Measurements from ENCODE around the gene SPC24. TPM values are rescaled to one million over a fixed set of nuclear protein-coding genes. Genes with fewer than 3 reads are reported as not detected.

Gene SPC24
- total RNA-seq, 1 experiment from 2014 or later: 50.6 TPM

GRCh38 chr19:11198175-11198534 lies 42.6 kb upstream of the SPC24 start:
- TF ChIP-seq TCF7L2 (IDR thresholded peaks at IDR 0.05; ENCODE audit: low read depth, low read length) (no peak), POLR2AphosphoS5 (IDR thresholded peaks at IDR 0.05; ENCODE audit: low read depth, low read length) (no peak), REST (IDR thresholded peaks at IDR 0.05; ENCODE audit: insufficient read depth in 1 of 2, low read depth in 2 of 2, low read length in 1 of 2) (no peak), SIN3A (IDR thresholded peaks at IDR 0.05; ENCODE audit: borderline replicate concordance, insufficient read depth, low read depth, low read length) (no peak)
- TF ChIP-seq, protein P1, sequence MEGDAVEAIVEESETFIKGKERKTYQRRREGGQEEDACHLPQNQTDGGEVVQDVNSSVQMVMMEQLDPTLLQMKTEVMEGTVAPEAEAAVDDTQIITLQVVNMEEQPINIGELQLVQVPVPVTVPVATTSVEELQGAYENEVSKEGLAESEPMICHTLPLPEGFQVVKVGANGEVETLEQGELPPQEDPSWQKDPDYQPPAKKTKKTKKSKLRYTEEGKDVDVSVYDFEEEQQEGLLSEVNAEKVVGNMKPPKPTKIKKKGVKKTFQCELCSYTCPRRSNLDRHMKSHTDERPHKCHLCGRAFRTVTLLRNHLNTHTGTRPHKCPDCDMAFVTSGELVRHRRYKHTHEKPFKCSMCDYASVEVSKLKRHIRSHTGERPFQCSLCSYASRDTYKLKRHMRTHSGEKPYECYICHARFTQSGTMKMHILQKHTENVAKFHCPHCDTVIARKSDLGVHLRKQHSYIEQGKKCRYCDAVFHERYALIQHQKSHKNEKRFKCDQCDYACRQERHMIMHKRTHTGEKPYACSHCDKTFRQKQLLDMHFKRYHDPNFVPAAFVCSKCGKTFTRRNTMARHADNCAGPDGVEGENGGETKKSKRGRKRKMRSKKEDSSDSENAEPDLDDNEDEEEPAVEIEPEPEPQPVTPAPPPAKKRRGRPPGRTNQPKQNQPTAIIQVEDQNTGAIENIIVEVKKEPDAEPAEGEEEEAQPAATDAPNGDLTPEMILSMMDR (IDR thresholded peaks at IDR 0.05): no peak
- peak overlapping the region; percentile 44 to 73 for H3K4me3 ChIP-seq (ENCODE audit: low read depth in 2 of 2, low read length in 2 of 2)
- no peaks in the 10 kb centered on the region for H3K36me3 ChIP-seq (ENCODE audit: control insufficient read depth, insufficient read depth, low read length)
- intact Hi-C loops (cut with micrococcal nuclease; ENCODE audit: unreplicated experiment) (no loop called here), in situ Hi-C loops (cut with HindIII; ENCODE audit: low pct_unique_long_range_greater_than_20kb, low sequenced_read_pairs) (no loop called here)
- CTCF ChIA-PET: no interaction called here
- H3K4me1 ChIP-seq (ENCODE audit: control insufficient read depth, insufficient read depth, low read length): peaks cover 23% of the 10 kb centered on the region
- POLR2A ChIA-PET: no interaction called here
- no TSS peak for BruUV-seq (replicated peaks)
- no peaks in the 10 kb centered on the region for H3K27me3 ChIP-seq (ENCODE audit: control insufficient read depth, insufficient read depth, low read length)
- ATAC-seq (no peak), DNase-seq (ENCODE audit: low read depth, low spot score) (no peak)
- peak overlapping the region; percentile 82; the same call in 1 of the 2 replicates for H3K27ac ChIP-seq (ENCODE audit: low read length)
- no peaks in the 10 kb centered on the region for H3K9me3 ChIP-seq (ENCODE audit: control insufficient read depth, insufficient read depth, low read depth, low read length)

GRCh38 chr19:11197291-11198174 lies 42.0 kb upstream of the SPC24 start, which contains the start of gene KANK2:
KANK2 (minus strand) TSS chr19:11197545; CDS start chr19:11194511, 3,034 bp downstream.
- ChIA-PET POLR2A (no interaction called here), CTCF (no interaction called here)
- no peak for DNase-seq (ENCODE audit: low read depth, low spot score)
- no peaks in the 10 kb centered on the region for H3K27me3 ChIP-seq (ENCODE audit: control insufficient read depth, insufficient read depth, low read length)
- H3K4me1 ChIP-seq (ENCODE audit: control insufficient read depth, insufficient read depth, low read length): peaks cover 23% of the 10 kb centered on the region
- ATAC-seq: peak; percentile 92
- peak within 1 kb of the TSS; percentile 82 for H3K27ac ChIP-seq (ENCODE audit: low read length)
- H3K36me3 ChIP-seq (ENCODE audit: control insufficient read depth, insufficient read depth, low read length): no peaks in the 10 kb centered on the region
- intact Hi-C loops (cut with micrococcal nuclease; ENCODE audit: unreplicated experiment) (no loop called here), in situ Hi-C loops (cut with HindIII; ENCODE audit: low pct_unique_long_range_greater_than_20kb, low sequenced_read_pairs) (no loop called here)
- peak within 1 kb of the TSS; percentile 66 to 73 for H3K4me3 ChIP-seq (ENCODE audit: low read depth in 2 of 2, low read length in 2 of 2)
- H3K9me3 ChIP-seq (ENCODE audit: control insufficient read depth, insufficient read depth, low read depth, low read length): no peaks in the 10 kb centered on the region
- no TSS peak for BruUV-seq (replicated peaks)
- TF ChIP-seq, protein P1 (IDR thresholded peaks at IDR 0.05): no peak
- TF ChIP-seq TCF7L2 (IDR thresholded peaks at IDR 0.05; ENCODE audit: low read depth, low read length) (no peak), POLR2AphosphoS5 (IDR thresholded peaks at IDR 0.05; ENCODE audit: low read depth, low read length) (no peak), SIN3A (IDR thresholded peaks at IDR 0.05; ENCODE audit: borderline replicate concordance, insufficient read depth, low read depth, low read length) (peak; percentile 38; the same call in 1 of the 2 replicates)

Measured in Panc1 (cell line).